Right atrium auricular region (tissue), 2 donors: Measurements from ENCODE around the gene MX2. TPM values are rescaled to one million over a fixed set of nuclear protein-coding genes. Genes with fewer than 3 reads are reported as not detected.

ENCODE experiments used
- DNase-seq: peaks from one replicate; pipeline ENCODE4 v3.0.0-alpha.2; 2019; ENCODE audit warnings: low spot score
- H3K27ac ChIP-seq, 2 donors: fragments of 200-600 bp; sonication (generic); 1 replicate in 1 of 2; 2 replicates in 1 of 2; pipeline ENCODE4 v1.5.1; 2016 to 2019
- H3K27me3 ChIP-seq, 2 donors: fragments of 200-600 bp; sonication (generic); one replicate each; pipeline versions ENCODE4 v1.5.1 to v1.6.0; 2017 to 2019
- H3K36me3 ChIP-seq: fragments of 200-600 bp; sonication (generic); one replicate; pipeline ENCODE4 v1.5.1; 2016
- H3K4me1 ChIP-seq, 2 donors: fragments of 200-600 bp; sonication (generic); one replicate each; pipeline versions ENCODE4 v1.5.1 to v1.6.0; 2017 to 2019
- H3K4me3 ChIP-seq, 2 donors: fragments of 200-600 bp; sonication (generic); 1 replicate in 1 of 2; 2 replicates in 1 of 2; pipeline ENCODE4 v1.5.1; 2017 to 2019; ENCODE audit warnings: mild to moderate bottlenecking in 1 of 2, moderate library complexity in 1 of 2
- H3K9me3 ChIP-seq, 2 donors: fragments of 200-600 bp; sonication (generic); one replicate each; pipeline ENCODE4 v1.5.1; 2019
- total RNA-seq, 2 donors: library from RNA; depleted of rRNA; stranded (reverse); fragments of >200 nt; gene quantifications; one replicate each; pipeline ENCODE4 v1.1.0, GENCODE V29; 2016
- TF ChIP-seq, protein P1 (sequence below), 2 donors: fragments of 200-600 bp; sonication (generic); IDR thresholded peaks; one replicate each; pipeline ENCODE4 v1.5.1; 2019; ENCODE audit warnings: antibody characterized with exemption in 2 of 2

The MX2 gene
- total RNA-seq, 2 donors from 2014 or later: 5.5 to 5.9 TPM

DNA sequence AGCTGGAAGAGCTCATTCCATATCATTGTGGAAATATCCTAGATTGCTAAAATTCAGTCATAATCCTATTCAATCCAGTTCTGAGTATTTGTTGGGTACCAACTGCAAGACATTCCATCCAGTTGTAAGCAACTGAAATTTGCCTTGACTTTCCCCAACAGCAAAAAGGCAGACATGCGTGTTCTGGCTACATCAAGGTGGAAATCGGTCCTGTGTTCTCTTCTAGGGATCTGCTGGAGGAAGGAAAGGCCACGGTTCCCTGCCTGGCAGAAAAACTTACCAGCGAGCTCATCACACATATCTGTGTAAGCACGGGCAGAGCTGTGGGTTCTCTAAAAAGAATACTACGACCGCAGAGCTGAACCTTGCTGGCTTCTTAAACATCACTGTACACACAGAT lies 81.7 kb downstream of the MX2 start:
- TF ChIP-seq, protein P1, sequence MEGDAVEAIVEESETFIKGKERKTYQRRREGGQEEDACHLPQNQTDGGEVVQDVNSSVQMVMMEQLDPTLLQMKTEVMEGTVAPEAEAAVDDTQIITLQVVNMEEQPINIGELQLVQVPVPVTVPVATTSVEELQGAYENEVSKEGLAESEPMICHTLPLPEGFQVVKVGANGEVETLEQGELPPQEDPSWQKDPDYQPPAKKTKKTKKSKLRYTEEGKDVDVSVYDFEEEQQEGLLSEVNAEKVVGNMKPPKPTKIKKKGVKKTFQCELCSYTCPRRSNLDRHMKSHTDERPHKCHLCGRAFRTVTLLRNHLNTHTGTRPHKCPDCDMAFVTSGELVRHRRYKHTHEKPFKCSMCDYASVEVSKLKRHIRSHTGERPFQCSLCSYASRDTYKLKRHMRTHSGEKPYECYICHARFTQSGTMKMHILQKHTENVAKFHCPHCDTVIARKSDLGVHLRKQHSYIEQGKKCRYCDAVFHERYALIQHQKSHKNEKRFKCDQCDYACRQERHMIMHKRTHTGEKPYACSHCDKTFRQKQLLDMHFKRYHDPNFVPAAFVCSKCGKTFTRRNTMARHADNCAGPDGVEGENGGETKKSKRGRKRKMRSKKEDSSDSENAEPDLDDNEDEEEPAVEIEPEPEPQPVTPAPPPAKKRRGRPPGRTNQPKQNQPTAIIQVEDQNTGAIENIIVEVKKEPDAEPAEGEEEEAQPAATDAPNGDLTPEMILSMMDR (IDR thresholded peaks at IDR 0.05): no peak
- no peak overlapping the region for H3K27ac ChIP-seq
- DNase-seq: no peak
- H3K4me1 ChIP-seq: no peaks in the 10 kb centered on the region
- H3K9me3 ChIP-seq: no peaks in the 10 kb centered on the region
- peaks cover 19% of the 10 kb centered on the region for H3K36me3 ChIP-seq
- no peak overlapping the region for H3K4me3 ChIP-seq
- H3K27me3 ChIP-seq: no peaks in the 10 kb centered on the region

DNA sequence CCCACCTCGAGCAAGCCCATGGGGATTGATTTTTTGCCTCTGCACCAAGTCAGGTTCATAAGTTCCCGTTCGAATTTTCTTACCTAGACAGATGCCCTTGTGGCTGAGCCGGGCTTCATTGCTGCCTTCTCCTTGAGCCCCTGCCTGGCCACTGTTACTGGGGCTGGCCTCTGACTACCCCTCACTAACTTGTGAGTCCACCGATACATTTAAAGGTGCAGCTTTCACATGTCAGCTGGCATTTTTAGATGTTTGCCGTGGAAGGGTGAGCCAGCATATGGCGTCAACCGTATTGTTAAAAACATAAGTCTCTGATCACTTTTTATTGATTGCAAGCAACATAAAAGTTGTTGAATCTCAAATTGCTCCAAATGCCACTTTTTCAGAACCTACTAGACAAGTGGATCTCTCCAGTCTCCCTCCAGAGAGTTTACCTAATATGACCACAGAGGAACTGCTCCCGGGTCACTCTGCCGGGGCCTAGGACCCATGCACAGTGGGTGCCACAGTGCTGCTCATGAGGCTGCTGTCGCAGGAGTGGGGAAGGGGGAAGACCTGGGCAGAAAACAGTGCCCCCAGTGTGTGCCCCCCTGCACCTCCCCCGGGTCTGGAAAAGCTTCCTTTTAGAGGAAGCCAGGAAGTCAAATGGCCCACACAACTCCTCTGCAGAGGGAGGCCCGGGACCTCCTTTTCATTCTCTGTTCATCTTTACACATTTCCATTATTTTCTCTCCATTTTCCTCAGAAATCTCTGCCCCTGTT lies 83.1 kb downstream of the MX2 start:
- Histone ChIP-seq H3K36me3 (peaks cover 19% of the 10 kb centered on the region), H3K4me3 (no peak overlapping the region), H3K9me3 (no peaks in the 10 kb centered on the region), H3K27me3 (no peaks in the 10 kb centered on the region), H3K4me1 (no peaks in the 10 kb centered on the region), H3K27ac (no peak overlapping the region)
- no peak for DNase-seq
- TF ChIP-seq, protein P1 (IDR thresholded peaks at IDR 0.05): no peak

DNA sequence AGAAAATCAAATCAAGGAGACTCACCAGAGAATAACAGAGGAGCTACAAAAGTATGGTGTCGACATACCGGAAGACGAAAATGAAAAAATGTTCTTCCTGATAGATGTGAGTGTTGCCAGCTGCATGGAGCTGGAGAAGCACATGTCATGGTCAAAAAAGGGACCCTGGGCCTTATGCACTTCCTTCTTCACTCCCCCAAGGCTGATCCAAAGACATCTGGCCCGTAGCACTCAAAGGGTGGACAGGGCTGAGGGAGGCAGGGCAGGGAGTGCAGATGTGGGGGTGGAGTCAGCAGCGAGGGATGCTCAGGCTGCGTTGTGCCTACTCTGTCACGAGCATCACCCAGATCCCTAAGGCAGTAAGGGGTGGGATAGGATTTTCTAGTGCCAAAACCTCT lies 83.6 kb downstream of the MX2 start:
- H3K27me3 ChIP-seq: no peaks in the 10 kb centered on the region
- no peak for DNase-seq
- H3K4me3 ChIP-seq: no peak overlapping the region
- H3K9me3 ChIP-seq: no peaks in the 10 kb centered on the region
- H3K27ac ChIP-seq: no peak overlapping the region
- no peaks in the 10 kb centered on the region for H3K4me1 ChIP-seq
- TF ChIP-seq, protein P1 (IDR thresholded peaks at IDR 0.05): no peak
- H3K36me3 ChIP-seq: peaks cover 19% of the 10 kb centered on the region

DNA sequence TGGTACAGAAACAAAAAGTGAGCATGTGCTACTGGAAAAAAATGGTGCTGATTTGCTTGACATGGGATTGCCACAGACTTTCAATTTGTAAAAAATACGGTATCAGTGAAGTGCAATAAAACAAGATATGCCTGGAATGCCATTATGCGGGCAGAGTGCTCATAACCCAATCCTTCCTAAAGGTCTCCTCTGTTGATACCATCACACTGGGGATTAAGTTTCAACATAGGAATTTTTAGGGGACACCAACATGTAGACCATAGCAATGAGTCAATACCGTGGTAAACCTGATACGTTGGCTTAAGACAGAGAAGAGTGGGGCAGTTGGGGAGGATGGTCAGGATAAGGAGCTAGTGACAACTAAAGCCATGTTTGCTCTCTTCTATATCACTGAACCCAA lies 84.8 kb downstream of the MX2 start:
- H3K4me3 ChIP-seq: no peak overlapping the region
- H3K36me3 ChIP-seq: peaks cover 19% of the 10 kb centered on the region

DNA sequence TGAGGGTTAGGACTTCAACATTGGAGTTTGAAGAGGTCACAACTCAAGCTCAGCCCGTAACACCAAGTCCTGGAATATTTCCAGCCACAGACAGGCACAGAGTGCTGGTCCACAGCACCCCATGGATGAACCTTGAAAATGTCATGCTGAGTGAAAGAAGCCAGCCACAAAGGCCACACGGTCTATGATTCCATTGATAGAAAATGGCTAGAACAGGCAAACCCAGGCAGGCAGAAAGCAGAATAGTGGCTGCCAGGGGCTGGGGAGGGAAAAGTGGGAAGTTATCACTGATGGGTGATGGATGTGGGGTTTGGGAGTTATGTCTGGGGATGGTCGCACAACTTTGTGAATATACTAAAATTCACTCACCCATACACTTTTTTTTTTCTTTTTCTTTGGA lies 85.5 kb downstream of the MX2 start:
- DNase-seq: no peak
- Histone ChIP-seq H3K36me3 (peaks cover 19% of the 10 kb centered on the region), H3K4me3 (no peak overlapping the region), H3K9me3 (no peaks in the 10 kb centered on the region), H3K27me3 (no peaks in the 10 kb centered on the region), H3K27ac (no peak overlapping the region), H3K4me1 (no peaks in the 10 kb centered on the region)
- TF ChIP-seq, protein P1 (IDR thresholded peaks at IDR 0.05): no peak

More for the DNA sequence above, 84.8 kb downstream of the MX2 start:
- DNase-seq: no peak
- Histone ChIP-seq H3K9me3 (no peaks in the 10 kb centered on the region), H3K27ac (no peak overlapping the region), H3K4me1 (no peaks in the 10 kb centered on the region), H3K27me3 (no peaks in the 10 kb centered on the region)
- TF ChIP-seq, protein P1 (IDR thresholded peaks at IDR 0.05): no peak

DNA sequence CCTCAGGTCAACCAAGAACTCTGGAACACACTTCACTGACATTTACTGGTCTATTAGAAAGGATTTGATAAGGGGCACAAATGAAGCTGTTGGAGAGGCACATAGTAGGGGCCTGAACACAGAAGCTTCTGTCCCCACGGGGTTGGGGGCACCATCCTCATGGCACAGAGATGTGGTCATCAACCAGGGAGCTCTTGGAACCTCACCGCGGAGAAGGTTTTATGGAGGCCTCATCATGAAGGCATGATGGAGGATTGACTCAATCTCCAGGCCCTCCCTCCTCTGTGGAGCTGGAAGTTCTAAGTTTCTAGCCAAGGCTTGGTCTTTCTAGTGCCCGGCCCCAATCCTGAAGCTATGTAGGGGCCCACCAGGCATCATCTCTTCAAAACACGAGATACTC lies 87.8 kb downstream of the MX2 start:
- H3K36me3 ChIP-seq: peaks cover 27% of the 10 kb centered on the region

More for the DNA sequence above, 87.8 kb downstream of the MX2 start:
- DNase-seq: no peak
- TF ChIP-seq, protein P1 (IDR thresholded peaks at IDR 0.05): no peak
- no peaks in the 10 kb centered on the region for H3K4me1 ChIP-seq
- no peaks in the 10 kb centered on the region for H3K27me3 ChIP-seq
- no peak overlapping the region for H3K4me3 ChIP-seq
- H3K9me3 ChIP-seq: no peaks in the 10 kb centered on the region
- H3K27ac ChIP-seq: no peak overlapping the region
